ENCODE measurements around the gene DNAH6. TPM values are rescaled to one million over a fixed set of nuclear protein-coding genes. Genes with fewer than 3 reads are reported as not detected.
"Not testable (repeated sequence)": the region's sequence is repeated elsewhere in the genome, so short reads cannot be mapped to it uniquely, and the experiment has no call there.

The DNAH6 gene
- total RNA-seq (1 to 10 TPM in 1 of 2 donors, under 1 TPM in 1; 0.52 to 1.0 TPM), total RNA-seq (2.2 to 4.4 reads per million in 2 donors)

- H3K36me3 Mint-ChIP-seq (ENCODE audit: low read depth) = no peaks in the 10 kb centered on the region
- DNase-seq (peak; percentile 72 to 81 (median 80)), ATAC-seq (peak; percentile 98)
- H3K27me3 Mint-ChIP-seq = peaks cover 5% of the 10 kb centered on the region
- H3K9me3 ChIP-seq (ENCODE audit: control insufficient read depth, low read length, poor library complexity, severe bottlenecking) = no peaks in the 10 kb centered on the region
- peak within 1 kb of the TSS; percentile 94 for H3K27ac Mint-ChIP-seq
- peaks cover 14% of the 10 kb centered on the region for H3K4me1 Mint-ChIP-seq
- peak within 1 kb of the TSS; percentile 88 for H3K4me3 Mint-ChIP-seq
These were observed at the start of gene DNAH6 for GRCh38 chr2:84516234-84516986. Gene DNAH6 (plus strand): TSS chr2:84516498. CDS start chr2:84517827, 1,329 bp downstream.

GRCh38 chr2:84467389-84467788 is 48.9 kb upstream of the DNAH6 start:
- no peak for DNase-seq
- no peak overlapping the region for H3K4me3 Mint-ChIP-seq
- H3K36me3 Mint-ChIP-seq (ENCODE audit: low read depth) = peaks cover 2% of the 10 kb centered on the region
- no peaks in the 10 kb centered on the region for H3K9me3 ChIP-seq (ENCODE audit: control insufficient read depth, low read length, poor library complexity, severe bottlenecking)
- no peak overlapping the region for H3K27ac Mint-ChIP-seq
- ATAC-seq = no peak
- H3K27me3 Mint-ChIP-seq = peaks cover 5% of the 10 kb centered on the region
- H3K4me1 Mint-ChIP-seq = peaks cover 8% of the 10 kb centered on the region

GRCh38 chr2:84472423-84472822 is 43.9 kb upstream of the DNAH6 start:
- DNase-seq; H3K4me3 Mint-ChIP-seq; H3K27ac Mint-ChIP-seq; ATAC-seq; H3K4me1 Mint-ChIP-seq; H3K9me3 ChIP-seq (ENCODE audit: control insufficient read depth, low read length, poor library complexity, severe bottlenecking); H3K27me3 Mint-ChIP-seq; H3K36me3 Mint-ChIP-seq (ENCODE audit: low read depth): not testable (repeated sequence)

GRCh38 chr2:84472856-84473565 is 43.3 kb upstream of the DNAH6 start:
- H3K27me3 Mint-ChIP-seq = peaks cover 5% of the 10 kb centered on the region
- no peak for DNase-seq
- H3K4me1 Mint-ChIP-seq = no peaks in the 10 kb centered on the region
- no peak overlapping the region for H3K27ac Mint-ChIP-seq
- no peak for ATAC-seq
- H3K4me3 Mint-ChIP-seq = no peak overlapping the region
- peaks cover 4% of the 10 kb centered on the region for H3K9me3 ChIP-seq (ENCODE audit: control insufficient read depth, low read length, poor library complexity, severe bottlenecking)
- H3K36me3 Mint-ChIP-seq (ENCODE audit: low read depth) = peaks cover 4% of the 10 kb centered on the region

- Mint-ChIP-seq H3K4me3 (no peak overlapping the region), H3K27ac (no peak overlapping the region), H3K27me3 (peaks cover 5% of the 10 kb centered on the region), H3K4me1 (no peaks in the 10 kb centered on the region), H3K36me3 (ENCODE audit: low read depth) (peaks cover 4% of the 10 kb centered on the region)
- DNase-seq (no peak), ATAC-seq (no peak)
- H3K9me3 ChIP-seq (ENCODE audit: control insufficient read depth, low read length, poor library complexity, severe bottlenecking) = peaks cover 4% of the 10 kb centered on the region
These were observed 42.1 kb upstream of the DNAH6 start for GRCh38 chr2:84474176-84474575.

GRCh38 chr2:84477886-84478285 is 38.4 kb upstream of the DNAH6 start:
- no peak overlapping the region for H3K27ac Mint-ChIP-seq
- H3K4me3 Mint-ChIP-seq = no peak overlapping the region
- peaks cover 4% of the 10 kb centered on the region for H3K36me3 Mint-ChIP-seq (ENCODE audit: low read depth)
- peaks cover 10% of the 10 kb centered on the region for H3K4me1 Mint-ChIP-seq
- no peaks in the 10 kb centered on the region for H3K27me3 Mint-ChIP-seq
- DNase-seq (no peak), ATAC-seq (no peak)
- H3K9me3 ChIP-seq (ENCODE audit: control insufficient read depth, low read length, poor library complexity, severe bottlenecking) = peaks cover 4% of the 10 kb centered on the region

- Mint-ChIP-seq H3K36me3 (ENCODE audit: low read depth) (peaks cover 4% of the 10 kb centered on the region), H3K27me3 (no peaks in the 10 kb centered on the region), H3K4me3 (no peak overlapping the region), H3K4me1 (peaks cover 10% of the 10 kb centered on the region), H3K27ac (no peak overlapping the region)
- peaks cover 4% of the 10 kb centered on the region for H3K9me3 ChIP-seq (ENCODE audit: control insufficient read depth, low read length, poor library complexity, severe bottlenecking)
- DNase-seq (no peak), ATAC-seq (no peak)
These were observed 37.4 kb upstream of the DNAH6 start for GRCh38 chr2:84478867-84479266.

GRCh38 chr2:84481702-84482101 is 34.6 kb upstream of the DNAH6 start:
- Mint-ChIP-seq H3K27me3 (no peaks in the 10 kb centered on the region), H3K27ac (peak overlapping the region; percentile 56), H3K36me3 (ENCODE audit: low read depth) (peaks cover 8% of the 10 kb centered on the region), H3K4me3 (peak overlapping the region; percentile 3), H3K4me1 (peaks cover 12% of the 10 kb centered on the region)
- ATAC-seq (peak; percentile 40), DNase-seq (no peak)
- H3K9me3 ChIP-seq (ENCODE audit: control insufficient read depth, low read length, poor library complexity, severe bottlenecking) = peaks cover 1% of the 10 kb centered on the region

GRCh38 chr2:84482603-84483002 is 33.7 kb upstream of the DNAH6 start:
- peaks cover 8% of the 10 kb centered on the region for H3K36me3 Mint-ChIP-seq (ENCODE audit: low read depth)
- no peaks in the 10 kb centered on the region for H3K27me3 Mint-ChIP-seq
- no peak for DNase-seq
- H3K4me1 Mint-ChIP-seq = peaks cover 12% of the 10 kb centered on the region
- ATAC-seq = no peak
- no peak overlapping the region for H3K4me3 Mint-ChIP-seq
- H3K9me3 ChIP-seq (ENCODE audit: control insufficient read depth, low read length, poor library complexity, severe bottlenecking) = no peaks in the 10 kb centered on the region
- H3K27ac Mint-ChIP-seq = no peak overlapping the region

GRCh38 chr2:84483320-84483719 is 33.0 kb upstream of the DNAH6 start:
- H3K36me3 Mint-ChIP-seq (ENCODE audit: low read depth) = peaks cover 8% of the 10 kb centered on the region
- H3K9me3 ChIP-seq (ENCODE audit: control insufficient read depth, low read length, poor library complexity, severe bottlenecking) = no peaks in the 10 kb centered on the region
- ATAC-seq (no peak), DNase-seq (no peak)
- no peak overlapping the region for H3K4me3 Mint-ChIP-seq
- no peaks in the 10 kb centered on the region for H3K27me3 Mint-ChIP-seq
- no peak overlapping the region for H3K27ac Mint-ChIP-seq
- peaks cover 12% of the 10 kb centered on the region for H3K4me1 Mint-ChIP-seq

- peaks cover 13% of the 10 kb centered on the region for H3K4me1 Mint-ChIP-seq
- no peak overlapping the region for H3K27ac Mint-ChIP-seq
- ATAC-seq (no peak), DNase-seq (no peak)
- H3K4me3 Mint-ChIP-seq = no peak overlapping the region
- H3K27me3 Mint-ChIP-seq = no peaks in the 10 kb centered on the region
- peaks cover 8% of the 10 kb centered on the region for H3K36me3 Mint-ChIP-seq (ENCODE audit: low read depth)
- H3K9me3 ChIP-seq (ENCODE audit: control insufficient read depth, low read length, poor library complexity, severe bottlenecking) = no peaks in the 10 kb centered on the region
These were observed 29.7 kb upstream of the DNAH6 start for GRCh38 chr2:84486441-84487115.

- H3K4me1 Mint-ChIP-seq = peaks cover 8% of the 10 kb centered on the region
- H3K36me3 Mint-ChIP-seq (ENCODE audit: low read depth) = peaks cover 8% of the 10 kb centered on the region
- H3K27me3 Mint-ChIP-seq = no peaks in the 10 kb centered on the region
- H3K4me3 Mint-ChIP-seq = no peak overlapping the region
- no peak overlapping the region for H3K27ac Mint-ChIP-seq
- H3K9me3 ChIP-seq (ENCODE audit: control insufficient read depth, low read length, poor library complexity, severe bottlenecking) = no peaks in the 10 kb centered on the region
- ATAC-seq (no peak), DNase-seq (no peak)
These were observed 28.9 kb upstream of the DNAH6 start for GRCh38 chr2:84487298-84487996.

- no peak for ATAC-seq
- Mint-ChIP-seq H3K36me3 (ENCODE audit: low read depth) (peaks cover 1% of the 10 kb centered on the region), H3K4me1 (peaks cover 12% of the 10 kb centered on the region), H3K27ac (no peak overlapping the region), H3K27me3 (peaks cover 5% of the 10 kb centered on the region), H3K4me3 (no peak overlapping the region)
- no peaks in the 10 kb centered on the region for H3K9me3 ChIP-seq (ENCODE audit: control insufficient read depth, low read length, poor library complexity, severe bottlenecking)
- DNase-seq = no peak
These were observed 25.0 kb upstream of the DNAH6 start for GRCh38 chr2:84491256-84491655.
